OCI-LY1 (cell line): ENCODE results near the gene PRR33.

ENCODE experiments used
- H2AFZ ChIP-seq: fragments of 200-600 bp; sonication (generic), shearing (Covaris generic); 2 replicates; pipeline ENCODE4 v1.6.0; 2014; ENCODE audit warnings: antibody characterized with exemption, mild to moderate bottlenecking, low read length
- H3F3A ChIP-seq: fragments of 200-600 bp; sonication (generic), shearing (Covaris generic); 2 replicates; pipeline ENCODE4 v1.6.0; 2014; ENCODE audit warnings: mild to moderate bottlenecking, antibody characterized with exemption, low read length, moderate library complexity; ENCODE audit not compliant: insufficient read depth
- H3K27ac ChIP-seq: fragments of 200-600 bp; sonication (generic); 2 replicates; pipeline ENCODE4 v1.5.1; 2014; ENCODE audit warnings: low read length, mixed run types, mild to moderate bottlenecking, low read depth; ENCODE audit not compliant: poor library complexity, severe bottlenecking
- H3K27me3 ChIP-seq: fragments of 200-600 bp; sonication (generic); 2 replicates; pipeline ENCODE4 v1.6.0; 2014; ENCODE audit warnings: antibody characterized with exemption, mild to moderate bottlenecking, low read length, moderate library complexity; ENCODE audit not compliant: insufficient read depth
- H3K36me3 ChIP-seq: fragments of 200-600 bp; sonication (generic); 2 replicates; pipeline ENCODE4 v1.6.1; 2014; ENCODE audit warnings: mild to moderate bottlenecking, antibody characterized with exemption, low read length, moderate library complexity, mixed read lengths; ENCODE audit not compliant: insufficient read depth
- H3K4me1 ChIP-seq: fragments of 200-600 bp; sonication (generic); 2 replicates; pipeline ENCODE4 v1.5.1; 2014; ENCODE audit warnings: mild to moderate bottlenecking, low read length, moderate library complexity; ENCODE audit not compliant: insufficient read depth, severe bottlenecking
- H3K4me2 ChIP-seq: fragments of 200-600 bp; sonication (generic), shearing (Covaris generic); 2 replicates; pipeline ENCODE4 v1.6.1; 2014; ENCODE audit warnings: low read length
- H3K4me3 ChIP-seq: fragments of 200-600 bp; sonication (generic); 2 replicates; pipeline ENCODE4 v1.5.1; 2014; ENCODE audit warnings: low read length, low read depth, mild to moderate bottlenecking, mixed read lengths; ENCODE audit not compliant: poor library complexity, severe bottlenecking
- H3K79me2 ChIP-seq: fragments of 200-600 bp; shearing (Covaris generic); 2 replicates; pipeline ENCODE4 v1.6.1; 2016; ENCODE audit warnings: mixed run types, low read length, mixed read lengths; ENCODE audit not compliant: insufficient read depth
- H3K9ac ChIP-seq: fragments of 200-600 bp; sonication (generic), shearing (Covaris generic); 2 replicates; pipeline ENCODE4 v1.6.1; 2014; ENCODE audit warnings: mild to moderate bottlenecking, low read length, mixed read lengths
- H3K9me2 ChIP-seq: fragments of 200-600 bp; sonication (generic), shearing (Covaris generic); 2 replicates; pipeline ENCODE4 v1.6.1; 2014; ENCODE audit warnings: low read depth, mild to moderate bottlenecking, low read length, mixed read lengths
- H3K9me3 ChIP-seq: fragments of 200-600 bp; shearing (Covaris generic); 2 replicates; pipeline ENCODE4 v1.6.1; 2014; ENCODE audit warnings: low read length, mixed read lengths
- H4K20me1 ChIP-seq: fragments of 200-600 bp; sonication (generic), shearing (Covaris generic); 2 replicates; pipeline ENCODE4 v1.6.0; 2016; ENCODE audit warnings: mild to moderate bottlenecking, low read length; ENCODE audit not compliant: insufficient read depth
- CTCF ChIP-seq: fragments of 200-600 bp; sonication (generic), shearing (Covaris generic); IDR thresholded peaks from 2 replicates; pipeline ENCODE4 v1.5.1; 2017; ENCODE audit warnings: mild to moderate bottlenecking, antibody characterized with exemption, low read length, moderate library complexity, mixed read lengths
- EZH2 ChIP-seq: fragments of 200-600 bp; sonication (generic), shearing (Covaris generic); IDR thresholded peaks from 2 replicates; pipeline ENCODE4 v1.8.0; 2017; ENCODE audit warnings: borderline replicate concordance, mixed run types, mild to moderate bottlenecking, antibody characterized with exemption, low read length, moderate library complexity, mixed read lengths

PRR33 gene

GRCh38 chr11:1848640-1849430, 42.9 kb downstream of the PRR33 start:
- Histone ChIP-seq H3K9me2 (no peaks in the 10 kb centered on the region), H3K9me3 (no peaks in the 10 kb centered on the region), H3K79me2 (peaks cover 10% of the 10 kb centered on the region), H3K36me3 (no peaks in the 10 kb centered on the region; the same call in 1 of the 2 replicates), H3K27me3 (no peaks in the 10 kb centered on the region), H2AFZ (no peak overlapping the region), H3F3A (no peaks in the 10 kb centered on the region), H3K4me2 (no peak overlapping the region), H3K4me1 (peaks cover 39% of the 10 kb centered on the region), H3K4me3 (no peak overlapping the region), H3K9ac (no peak overlapping the region), H4K20me1 (no peaks in the 10 kb centered on the region), H3K27ac (no peak overlapping the region)
- TF ChIP-seq EZH2 (no peak), CTCF (no peak)

- no peaks in the 10 kb centered on the region for H3K27me3 ChIP-seq
- no peak overlapping the region for H3K27ac ChIP-seq
- H3K9ac ChIP-seq, result no peak overlapping the region
- H3F3A ChIP-seq, result no peaks in the 10 kb centered on the region
- H2AFZ ChIP-seq, result no peak overlapping the region
- no peaks in the 10 kb centered on the region for H4K20me1 ChIP-seq
- no peaks in the 10 kb centered on the region for H3K9me3 ChIP-seq
- no peak for TF ChIP-seq CTCF
- TF ChIP-seq EZH2, result no peak
- H3K79me2 ChIP-seq, result peaks cover 2% of the 10 kb centered on the region
- H3K4me3 ChIP-seq, result no peak overlapping the region
- H3K9me2 ChIP-seq, result no peaks in the 10 kb centered on the region
- peaks cover 37% of the 10 kb centered on the region for H3K4me1 ChIP-seq
- H3K36me3 ChIP-seq, result no peaks in the 10 kb centered on the region
- no peak overlapping the region for H3K4me2 ChIP-seq
Measured at GRCh38 chr11:1847926-1848639, 43.6 kb downstream of the PRR33 start.

GRCh38 chr11:1847006-1847735, 44.5 kb downstream of the PRR33 start:
- H2AFZ ChIP-seq, result no peak overlapping the region
- no peaks in the 10 kb centered on the region for H3K9me3 ChIP-seq
- H3K27ac ChIP-seq, result no peak overlapping the region
- no peaks in the 10 kb centered on the region for H3K36me3 ChIP-seq
- H3K4me3 ChIP-seq, result no peak overlapping the region
- no peaks in the 10 kb centered on the region for H3K79me2 ChIP-seq
- H3K4me2 ChIP-seq, result no peak overlapping the region
- no peak for TF ChIP-seq CTCF
- no peak for TF ChIP-seq EZH2
- peaks cover 28% of the 10 kb centered on the region for H3K4me1 ChIP-seq
- H3F3A ChIP-seq, result no peaks in the 10 kb centered on the region
- H3K9ac ChIP-seq, result no peak overlapping the region
- H3K27me3 ChIP-seq, result no peaks in the 10 kb centered on the region
- H3K9me2 ChIP-seq, result no peaks in the 10 kb centered on the region
- H4K20me1 ChIP-seq, result no peaks in the 10 kb centered on the region
